ENCODE results near the gene PRM1. TPM values are rescaled to one million over a fixed set of nuclear protein-coding genes. Genes with fewer than 3 reads are reported as not detected.

The PRM1 gene
- total RNA-seq, 1 experiment from 2014 or later, result not detected

DNA sequence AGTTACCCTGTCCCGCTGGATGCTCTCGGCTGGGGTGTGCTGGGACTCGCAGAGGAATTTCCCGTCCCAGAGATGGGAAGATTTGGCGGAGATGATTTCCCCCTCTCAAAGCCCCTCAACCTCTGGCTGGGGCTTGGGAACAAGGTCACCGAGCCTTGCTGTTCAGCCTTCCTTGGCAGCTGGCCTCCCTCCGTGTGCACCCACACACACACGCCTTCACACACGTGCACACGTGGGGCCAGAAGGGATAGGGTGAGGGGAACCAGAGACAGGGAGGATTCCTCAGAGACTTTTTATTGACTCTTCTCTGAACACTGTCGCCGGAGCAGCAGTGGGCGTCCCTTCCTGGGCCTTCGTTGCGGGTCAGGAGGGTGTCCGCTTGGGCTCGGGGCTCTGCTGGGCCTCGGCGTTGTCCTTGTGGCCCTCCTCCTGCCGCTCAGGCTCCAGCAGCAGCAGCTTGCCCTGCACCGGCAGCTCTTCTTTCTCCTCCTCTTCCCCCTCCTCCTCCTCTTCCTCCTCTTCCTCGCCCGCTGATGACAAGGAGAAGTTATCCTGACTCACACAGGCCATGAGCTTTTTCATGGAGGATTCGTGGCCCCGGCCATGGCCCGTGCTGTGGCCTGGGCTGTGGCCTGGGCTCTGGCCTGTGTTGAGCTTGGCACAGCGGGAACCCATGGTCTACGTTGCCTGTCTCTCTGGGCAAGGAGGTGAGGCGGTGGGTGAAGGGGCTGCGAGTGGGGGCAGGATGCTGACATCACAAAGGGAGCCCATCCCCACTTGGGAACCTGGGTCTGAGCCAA, 8.0 kb downstream of the PRM1 start, which contains the start of gene PRM3:
TSS of gene PRM3 (minus strand) at position 709 of the 800 bp plus-strand sequence. CDS start at position 675, 34 bp downstream.
- Histone ChIP-seq H3K9me3 (no peaks in the 10 kb centered on the region), H3K27me3 (replicated peaks; ENCODE audit: control insufficient read depth, insufficient read depth, low read length) (no peaks in the 10 kb centered on the region), H3K4me1 (no peaks in the 10 kb centered on the region), H3K36me3 (ENCODE audit: control insufficient read depth, insufficient read depth, low read length) (no peaks in the 10 kb centered on the region), H3K4me3 (ENCODE audit: low read depth, low read length) (no peak within 1 kb of the TSS)
- no TSS peak for BruUV-seq (replicated peaks)
- Mint-ChIP-seq H3K9me3 (ENCODE audit: unreplicated experiment) (no peaks in the 10 kb centered on the region), H3K36me3 (ENCODE audit: insufficient read depth, unreplicated experiment) (no peaks in the 10 kb centered on the region), H3K4me3 (ENCODE audit: unreplicated experiment) (no peak within 1 kb of the TSS), H3K27ac (ENCODE audit: unreplicated experiment) (no peak within 1 kb of the TSS), H3K4me1 (ENCODE audit: low read depth, unreplicated experiment) (no peaks in the 10 kb centered on the region), H3K27me3 (ENCODE audit: insufficient read depth, unreplicated experiment) (no peaks in the 10 kb centered on the region)
- ChIA-PET CTCF (no interaction called here), POLR2A (interaction anchor here (1.6 kb wide), 1 partner anchor 17 kb away, joined by 6 read pairs; the partner anchor contains the start of gene SOCS1)
- intact Hi-C loops (cut with micrococcal nuclease; ENCODE audit: unreplicated experiment), result no loop called here
- TF ChIP-seq, protein P1, sequence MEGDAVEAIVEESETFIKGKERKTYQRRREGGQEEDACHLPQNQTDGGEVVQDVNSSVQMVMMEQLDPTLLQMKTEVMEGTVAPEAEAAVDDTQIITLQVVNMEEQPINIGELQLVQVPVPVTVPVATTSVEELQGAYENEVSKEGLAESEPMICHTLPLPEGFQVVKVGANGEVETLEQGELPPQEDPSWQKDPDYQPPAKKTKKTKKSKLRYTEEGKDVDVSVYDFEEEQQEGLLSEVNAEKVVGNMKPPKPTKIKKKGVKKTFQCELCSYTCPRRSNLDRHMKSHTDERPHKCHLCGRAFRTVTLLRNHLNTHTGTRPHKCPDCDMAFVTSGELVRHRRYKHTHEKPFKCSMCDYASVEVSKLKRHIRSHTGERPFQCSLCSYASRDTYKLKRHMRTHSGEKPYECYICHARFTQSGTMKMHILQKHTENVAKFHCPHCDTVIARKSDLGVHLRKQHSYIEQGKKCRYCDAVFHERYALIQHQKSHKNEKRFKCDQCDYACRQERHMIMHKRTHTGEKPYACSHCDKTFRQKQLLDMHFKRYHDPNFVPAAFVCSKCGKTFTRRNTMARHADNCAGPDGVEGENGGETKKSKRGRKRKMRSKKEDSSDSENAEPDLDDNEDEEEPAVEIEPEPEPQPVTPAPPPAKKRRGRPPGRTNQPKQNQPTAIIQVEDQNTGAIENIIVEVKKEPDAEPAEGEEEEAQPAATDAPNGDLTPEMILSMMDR (IDR thresholded peaks at IDR 0.05; ENCODE audit: insufficient read depth in 1 of 2, low read depth in 1 of 2, low read length in 1 of 2, severe bottlenecking in 1 of 2, unreplicated experiment in 1 of 2), result no peak
- no peak for DNase-seq

DNA sequence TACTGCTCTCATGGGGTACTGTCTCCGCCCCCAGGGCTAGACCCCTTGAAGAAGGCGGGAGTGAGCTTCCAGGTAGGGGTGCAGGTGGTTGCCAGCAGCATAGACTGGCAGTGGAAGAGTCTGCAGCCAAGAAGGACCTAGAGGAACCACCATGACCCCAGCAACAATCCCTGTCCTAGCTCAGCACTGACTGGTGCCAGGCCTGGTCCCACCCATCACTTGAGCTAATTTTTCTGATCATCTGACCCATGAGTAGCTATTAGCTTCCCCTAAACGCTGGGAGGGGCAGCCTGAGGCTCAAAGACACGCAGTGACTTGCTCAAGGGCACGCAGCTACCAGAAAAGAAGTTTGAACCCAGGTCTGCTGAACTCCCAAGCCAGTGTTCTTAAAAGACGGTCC, 8.6 kb downstream of the PRM1 start:
- no peak overlapping the region for H3K4me3 Mint-ChIP-seq (ENCODE audit: unreplicated experiment)
- CTCF ChIA-PET, result no interaction called here
- Histone ChIP-seq H3K9me3 (no peaks in the 10 kb centered on the region), H3K4me1 (no peaks in the 10 kb centered on the region), H3K4me3 (ENCODE audit: low read depth, low read length) (no peak overlapping the region), H3K36me3 (ENCODE audit: control insufficient read depth, insufficient read depth, low read length) (no peaks in the 10 kb centered on the region), H3K27me3 (replicated peaks; ENCODE audit: control insufficient read depth, insufficient read depth, low read length) (no peaks in the 10 kb centered on the region)
- intact Hi-C loops (cut with micrococcal nuclease; ENCODE audit: unreplicated experiment), result no loop called here
- H3K4me1 Mint-ChIP-seq (ENCODE audit: low read depth, unreplicated experiment), result no peaks in the 10 kb centered on the region
- BruUV-seq (replicated peaks), result no TSS peak
- H3K36me3 Mint-ChIP-seq (ENCODE audit: insufficient read depth, unreplicated experiment), result no peaks in the 10 kb centered on the region
- H3K27ac Mint-ChIP-seq (ENCODE audit: unreplicated experiment), result no peak overlapping the region
- DNase-seq, result no peak
- no peaks in the 10 kb centered on the region for H3K9me3 Mint-ChIP-seq (ENCODE audit: unreplicated experiment)
- H3K27me3 Mint-ChIP-seq (ENCODE audit: insufficient read depth, unreplicated experiment), result no peaks in the 10 kb centered on the region
- POLR2A ChIA-PET, result interaction anchor here (0.7 kb wide), 1 partner anchor 16 kb away, joined by 3 read pairs; the partner anchor contains the start of gene SOCS1
- TF ChIP-seq, protein P1 (IDR thresholded peaks at IDR 0.05; ENCODE audit: insufficient read depth in 1 of 2, low read depth in 1 of 2, low read length in 1 of 2, severe bottlenecking in 1 of 2, unreplicated experiment in 1 of 2), result no peak

DNA sequence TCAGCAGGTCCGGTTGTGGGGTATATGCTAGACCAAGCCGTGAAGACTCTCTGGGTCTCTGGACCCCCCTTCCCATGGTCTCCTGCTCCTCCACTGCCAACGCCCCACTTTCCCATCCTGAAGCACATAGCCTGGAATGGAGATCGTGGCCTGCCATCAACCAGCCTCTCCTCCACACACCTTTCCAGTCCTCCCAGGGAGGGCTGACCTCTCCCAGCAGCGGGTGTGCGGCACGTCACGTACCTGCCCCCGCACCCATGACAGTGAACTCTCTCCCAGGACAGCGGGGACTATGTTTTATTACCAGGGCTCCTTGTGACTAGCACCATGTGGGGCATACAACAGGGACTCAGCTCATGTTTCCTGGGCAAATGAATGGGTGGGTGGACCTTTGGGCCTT, 9.5 kb downstream of the PRM1 start:
- no peaks in the 10 kb centered on the region for H3K27me3 Mint-ChIP-seq (ENCODE audit: insufficient read depth, unreplicated experiment)
- CTCF ChIA-PET, result interaction anchor here (1.0 kb wide), 1 partner anchor 15 kb away, joined by 3 read pairs; no protein-coding TSS in a partner anchor
- Histone ChIP-seq H3K9me3 (no peaks in the 10 kb centered on the region), H3K27me3 (replicated peaks; ENCODE audit: control insufficient read depth, insufficient read depth, low read length) (no peaks in the 10 kb centered on the region), H3K4me3 (ENCODE audit: low read depth, low read length) (no peak overlapping the region), H3K4me1 (no peaks in the 10 kb centered on the region), H3K36me3 (ENCODE audit: control insufficient read depth, insufficient read depth, low read length) (no peaks in the 10 kb centered on the region)
- no peak for DNase-seq
- POLR2A ChIA-PET, result no interaction called here
- intact Hi-C loops (cut with micrococcal nuclease; ENCODE audit: unreplicated experiment), result no loop called here
- H3K27ac Mint-ChIP-seq (ENCODE audit: unreplicated experiment), result no peak overlapping the region
- H3K36me3 Mint-ChIP-seq (ENCODE audit: insufficient read depth, unreplicated experiment), result no peaks in the 10 kb centered on the region
- no peak overlapping the region for H3K4me3 Mint-ChIP-seq (ENCODE audit: unreplicated experiment)
- no peaks in the 10 kb centered on the region for H3K4me1 Mint-ChIP-seq (ENCODE audit: low read depth, unreplicated experiment)
- BruUV-seq (replicated peaks), result no TSS peak
- H3K9me3 Mint-ChIP-seq (ENCODE audit: unreplicated experiment), result no peaks in the 10 kb centered on the region
- TF ChIP-seq, protein P1 (IDR thresholded peaks at IDR 0.05; ENCODE audit: insufficient read depth in 1 of 2, low read depth in 1 of 2, low read length in 1 of 2, severe bottlenecking in 1 of 2, unreplicated experiment in 1 of 2), result no peak
